HEK293T (cell line): ENCODE data around the gene RHOD.

Source experiments
- CTBP1 ChIP-seq: fragments of 450-650 bp; IDR thresholded peaks from 2 replicates; pipeline ENCODE4 v1.6.1; 2016; ENCODE audit warnings: borderline replicate concordance
- FOXM1 ChIP-seq: fragments of 450-650 bp; IDR thresholded peaks from 2 replicates; pipeline ENCODE4 v1.6.1; 2017; ENCODE audit warnings: mild to moderate bottlenecking, borderline replicate concordance
- SP1 ChIP-seq: fragments of 450-650 bp; IDR thresholded peaks from 2 replicates; pipeline ENCODE4 v1.6.1; 2017

DNA sequence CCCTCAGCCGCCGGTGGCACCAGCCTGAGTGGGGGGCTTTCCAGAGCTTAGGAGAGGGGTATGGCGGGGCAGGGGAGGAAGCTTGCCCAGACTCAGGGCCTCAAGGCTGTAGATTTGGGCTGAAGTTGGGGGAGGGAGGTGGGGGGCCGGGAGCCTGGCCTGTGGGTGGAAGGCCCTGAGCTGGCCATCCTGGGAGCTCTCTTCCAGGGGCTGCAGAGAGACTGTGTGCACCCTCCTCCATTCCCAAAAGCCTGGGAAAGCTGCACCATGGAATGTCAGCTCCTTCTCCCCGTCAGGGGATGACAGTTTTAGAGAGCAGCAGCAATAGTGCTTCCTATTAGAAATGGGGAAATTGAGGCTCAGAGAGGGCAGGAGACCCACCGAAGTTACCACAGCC is 32.7 kb upstream of the RHOD start:
- TF ChIP-seq FOXM1 (no peak), CTBP1 (no peak), SP1 (no peak)
